ENCODE measurements around the gene ZBTB20. TPM values are rescaled to one million over a fixed set of nuclear protein-coding genes. Genes with fewer than 3 reads are reported as not detected.

The ZBTB20 gene
- total and polyA plus RNA-seq, 5 donors from 2014 or later: 10.1 to 58.2 (median 13.2) TPM

DNA sequence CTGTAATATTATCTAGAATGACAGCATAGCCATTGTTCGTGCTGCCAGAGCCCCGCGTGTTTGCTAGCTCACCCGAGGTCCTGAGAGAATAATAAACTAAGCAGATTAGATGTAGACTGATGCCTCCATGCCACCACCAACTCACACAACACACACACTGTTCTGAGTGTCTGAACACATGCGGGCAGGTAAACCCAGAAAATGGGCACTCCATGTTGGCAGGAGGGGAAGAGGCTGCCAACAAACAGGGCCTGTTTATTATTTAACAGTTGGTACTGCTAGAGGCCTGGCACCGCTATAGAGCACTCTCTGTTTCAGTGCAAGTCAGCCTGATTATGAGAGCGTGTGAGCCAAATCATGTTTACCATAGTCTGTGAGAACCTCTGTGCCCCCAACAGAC, 299.0 kb downstream of the ZBTB20 start:
- H3K27ac ChIP-seq (ENCODE audit: insufficient read depth, low read length, poor library complexity, severe bottlenecking): no peak overlapping the region
- H3K27me3 ChIP-seq (ENCODE audit: control insufficient read depth, insufficient read depth, low read length): no peaks in the 10 kb centered on the region
- Mint-ChIP-seq H3K4me1 (peaks cover 5 to 7% (median 6%) of the 10 kb centered on the region in 4 donors), H3K4me3 (no peak overlapping the region), H3K9me3 (peaks cover 0 to 3% (median 0%) of the 10 kb centered on the region in 7 donors), H3K36me3 (peaks cover 5% of the 10 kb centered on the region), H3K27ac (no peak overlapping the region), H3K27me3 (no peaks in the 10 kb centered on the region)
- H3K36me3 ChIP-seq (ENCODE audit: control insufficient read depth, insufficient read depth, low read length): no peaks in the 10 kb centered on the region
- no peak overlapping the region for H3K4me3 ChIP-seq (ENCODE audit: low read depth, low read length)
- H3K9me3 ChIP-seq (ENCODE audit: control insufficient read depth in 2 of 2, low read length in 2 of 2): no peaks in the 10 kb centered on the region
- no peaks in the 10 kb centered on the region for H3K4me1 ChIP-seq (ENCODE audit: control insufficient read depth, insufficient read depth, low read length, poor library complexity, severe bottlenecking)
- no peak for ATAC-seq (ENCODE audit: low read depth in 2 of 2)
- no peak for DNase-seq

DNA sequence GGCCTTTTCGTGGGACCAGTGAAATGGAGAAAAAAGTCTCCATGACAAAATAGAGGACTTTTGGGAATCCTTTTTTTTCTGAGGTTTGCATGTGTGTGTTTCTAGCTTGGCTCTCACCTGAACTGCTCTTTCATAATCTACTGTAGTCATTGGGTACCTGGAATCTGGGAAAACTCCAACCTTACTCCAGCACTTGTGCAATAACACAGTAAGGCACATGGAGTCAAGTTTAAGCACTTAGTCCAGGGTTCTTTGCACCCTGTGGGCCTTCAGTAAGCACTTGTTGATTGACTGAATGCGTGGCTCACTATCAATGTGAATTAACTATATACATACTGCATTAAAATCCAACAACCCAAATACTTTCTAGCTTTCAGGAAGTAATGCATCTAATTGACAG, 299.5 kb downstream of the ZBTB20 start:
- Histone ChIP-seq H3K36me3 (ENCODE audit: control insufficient read depth, insufficient read depth, low read length) (no peaks in the 10 kb centered on the region), H3K27me3 (ENCODE audit: control insufficient read depth, insufficient read depth, low read length) (no peaks in the 10 kb centered on the region), H3K4me3 (ENCODE audit: low read depth, low read length) (no peak overlapping the region), H3K27ac (ENCODE audit: insufficient read depth, low read length, poor library complexity, severe bottlenecking) (no peak overlapping the region), H3K9me3 (ENCODE audit: control insufficient read depth in 2 of 2, low read length in 2 of 2) (no peaks in the 10 kb centered on the region), H3K4me1 (ENCODE audit: control insufficient read depth, insufficient read depth, low read length, poor library complexity, severe bottlenecking) (no peaks in the 10 kb centered on the region)
- Mint-ChIP-seq H3K27me3 (no peaks in the 10 kb centered on the region), H3K27ac (no peak overlapping the region), H3K9me3 (peaks cover 0 to 5% (median 0%) of the 10 kb centered on the region in 7 donors), H3K36me3 (peaks cover 10% of the 10 kb centered on the region), H3K4me3 (no peak overlapping the region), H3K4me1 (peaks cover 1 to 9% (median 6%) of the 10 kb centered on the region in 4 donors)
- no peak for ATAC-seq (ENCODE audit: low read depth in 2 of 2)
- no peak for DNase-seq

DNA sequence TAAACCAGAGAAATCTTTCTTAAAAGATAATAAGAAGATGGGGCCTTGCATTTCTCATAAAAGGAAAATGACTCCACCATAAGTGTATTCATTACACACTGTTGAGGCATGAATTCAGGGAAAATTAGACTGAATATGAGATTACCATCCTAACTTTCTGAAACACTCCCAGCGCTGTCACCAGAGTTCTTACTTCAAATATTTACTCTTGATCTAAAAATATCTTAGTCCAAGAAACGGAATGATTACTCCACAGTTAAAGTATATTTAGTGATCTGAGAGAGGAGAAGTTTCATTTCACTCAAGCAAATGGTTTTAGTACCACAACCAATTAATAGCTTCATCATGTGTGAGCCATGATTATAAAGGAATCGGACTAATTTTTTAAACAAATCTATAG, 300.3 kb downstream of the ZBTB20 start:
- no peak overlapping the region for H3K4me3 ChIP-seq (ENCODE audit: low read depth, low read length)
- no peaks in the 10 kb centered on the region for H3K9me3 ChIP-seq (ENCODE audit: control insufficient read depth in 2 of 2, low read length in 2 of 2)
- H3K27ac ChIP-seq (ENCODE audit: insufficient read depth, low read length, poor library complexity, severe bottlenecking): no peak overlapping the region
- Mint-ChIP-seq H3K9me3 (peaks cover 0 to 5% (median 0%) of the 10 kb centered on the region in 7 donors), H3K36me3 (peaks cover 10% of the 10 kb centered on the region), H3K4me3 (no peak overlapping the region), H3K4me1 (peaks cover 0 to 11% (median 6%) of the 10 kb centered on the region in 4 donors), H3K27me3 (no peaks in the 10 kb centered on the region), H3K27ac (no peak overlapping the region)
- no peaks in the 10 kb centered on the region for H3K4me1 ChIP-seq (ENCODE audit: control insufficient read depth, insufficient read depth, low read length, poor library complexity, severe bottlenecking)
- ATAC-seq (ENCODE audit: low read depth in 2 of 2): no peak
- no peaks in the 10 kb centered on the region for H3K27me3 ChIP-seq (ENCODE audit: control insufficient read depth, insufficient read depth, low read length)
- DNase-seq: no peak
- H3K36me3 ChIP-seq (ENCODE audit: control insufficient read depth, insufficient read depth, low read length): no peaks in the 10 kb centered on the region

DNA sequence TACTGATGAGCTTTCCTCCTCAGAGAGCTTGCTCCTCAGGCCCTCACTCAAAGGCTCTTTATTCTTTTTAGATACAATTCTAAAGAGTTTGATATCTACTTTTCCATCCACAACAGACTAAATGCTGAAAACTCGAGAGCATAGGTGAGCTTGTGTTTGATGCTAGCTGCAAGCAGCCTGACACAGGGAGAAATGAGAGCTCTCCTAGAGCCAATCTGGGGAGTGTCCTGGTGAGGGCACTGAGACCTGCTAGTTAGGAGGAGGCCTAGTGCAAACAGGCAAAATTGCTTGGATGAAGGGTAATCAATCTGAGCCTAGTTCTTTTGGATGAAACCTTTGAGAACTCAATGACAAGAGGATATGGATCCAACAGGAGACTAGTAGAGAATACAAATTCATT, 300.8 kb downstream of the ZBTB20 start:
- Histone ChIP-seq H3K4me1 (ENCODE audit: control insufficient read depth, insufficient read depth, low read length, poor library complexity, severe bottlenecking) (no peaks in the 10 kb centered on the region), H3K36me3 (ENCODE audit: control insufficient read depth, insufficient read depth, low read length) (no peaks in the 10 kb centered on the region), H3K4me3 (ENCODE audit: low read depth, low read length) (no peak overlapping the region), H3K27me3 (ENCODE audit: control insufficient read depth, insufficient read depth, low read length) (no peaks in the 10 kb centered on the region), H3K27ac (ENCODE audit: insufficient read depth, low read length, poor library complexity, severe bottlenecking) (no peak overlapping the region), H3K9me3 (ENCODE audit: control insufficient read depth in 2 of 2, low read length in 2 of 2) (no peaks in the 10 kb centered on the region)
- Mint-ChIP-seq H3K9me3 (peaks cover 0 to 5% (median 0%) of the 10 kb centered on the region in 7 donors), H3K27me3 (no peaks in the 10 kb centered on the region), H3K27ac (no peak overlapping the region), H3K4me1 (peaks cover 0 to 15% (median 9%) of the 10 kb centered on the region in 4 donors), H3K4me3 (no peak overlapping the region), H3K36me3 (peaks cover 14% of the 10 kb centered on the region)
- DNase-seq (no peak), ATAC-seq (ENCODE audit: low read depth in 2 of 2) (no peak)

DNA sequence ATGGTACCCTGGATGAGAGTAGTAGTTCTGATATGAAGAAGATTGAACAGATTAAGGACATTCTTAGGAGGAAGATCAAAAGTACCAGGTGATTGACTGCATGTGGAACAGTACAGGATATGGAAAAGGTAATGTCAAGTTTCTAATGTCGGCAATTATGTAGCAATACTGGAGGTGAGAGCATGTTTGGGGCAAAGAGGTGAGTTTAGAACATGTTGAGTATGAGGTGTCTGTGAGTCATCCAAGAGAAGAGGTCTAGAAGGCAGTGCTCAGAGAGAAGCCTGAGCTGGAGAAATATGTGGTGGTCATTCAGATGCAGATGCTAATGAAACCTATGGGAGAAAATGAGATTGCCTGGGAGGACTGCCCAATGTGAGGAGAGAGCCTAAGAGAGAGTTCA, 305.6 kb downstream of the ZBTB20 start:
- Mint-ChIP-seq H3K4me1 (peaks cover 0 to 24% (median 13%) of the 10 kb centered on the region in 4 donors), H3K27ac (peak overlapping the region in 1 of 3 donors; percentile 39), H3K9me3 (peaks cover 0 to 5% (median 0%) of the 10 kb centered on the region in 7 donors), H3K36me3 (peaks cover 23% of the 10 kb centered on the region), H3K27me3 (no peaks in the 10 kb centered on the region), H3K4me3 (no peak overlapping the region)
- H3K27ac ChIP-seq (ENCODE audit: insufficient read depth, low read length, poor library complexity, severe bottlenecking): no peak overlapping the region
- no peaks in the 10 kb centered on the region for H3K9me3 ChIP-seq (ENCODE audit: control insufficient read depth in 2 of 2, low read length in 2 of 2)
- no peak for DNase-seq
- H3K36me3 ChIP-seq (ENCODE audit: control insufficient read depth, insufficient read depth, low read length): no peaks in the 10 kb centered on the region
- no peaks in the 10 kb centered on the region for H3K4me1 ChIP-seq (ENCODE audit: control insufficient read depth, insufficient read depth, low read length, poor library complexity, severe bottlenecking)
- H3K27me3 ChIP-seq (ENCODE audit: control insufficient read depth, insufficient read depth, low read length): no peaks in the 10 kb centered on the region
- H3K4me3 ChIP-seq (ENCODE audit: low read depth, low read length): no peak overlapping the region
- no peak for ATAC-seq (ENCODE audit: low read depth in 2 of 2)

DNA sequence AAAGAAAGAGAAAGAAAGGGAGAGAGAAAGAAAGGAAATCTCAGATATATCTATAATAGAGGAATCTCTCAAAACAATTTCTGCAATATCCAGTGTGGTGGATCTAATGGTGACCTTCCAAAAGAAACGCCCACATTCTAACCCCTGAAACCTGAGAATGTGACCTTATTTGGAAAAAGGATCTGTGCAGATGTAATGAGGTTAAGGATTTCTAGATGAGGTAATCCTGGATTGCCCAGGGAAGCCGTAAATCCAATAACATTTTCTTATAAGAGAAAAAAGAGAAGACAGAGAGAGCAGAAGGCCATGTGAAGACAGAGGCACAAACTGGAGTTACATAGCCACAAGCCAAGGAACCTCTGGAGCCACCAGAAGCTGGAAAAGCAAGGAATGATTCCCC, 307.6 kb downstream of the ZBTB20 start:
- Histone ChIP-seq H3K27ac (ENCODE audit: insufficient read depth, low read length, poor library complexity, severe bottlenecking) (no peak overlapping the region), H3K9me3 (ENCODE audit: control insufficient read depth in 2 of 2, low read length in 2 of 2) (no peaks in the 10 kb centered on the region), H3K4me3 (ENCODE audit: low read depth, low read length) (no peak overlapping the region), H3K27me3 (ENCODE audit: control insufficient read depth, insufficient read depth, low read length) (no peaks in the 10 kb centered on the region), H3K36me3 (ENCODE audit: control insufficient read depth, insufficient read depth, low read length) (no peaks in the 10 kb centered on the region), H3K4me1 (ENCODE audit: control insufficient read depth, insufficient read depth, low read length, poor library complexity, severe bottlenecking) (no peaks in the 10 kb centered on the region)
- H3K36me3 Mint-ChIP-seq: peaks cover 23% of the 10 kb centered on the region
- no peaks in the 10 kb centered on the region for H3K27me3 Mint-ChIP-seq
- peaks cover 0 to 22% (median 14%) of the 10 kb centered on the region in 4 donors for H3K4me1 Mint-ChIP-seq
- H3K4me3 Mint-ChIP-seq: no peak overlapping the region
- DNase-seq (no peak), ATAC-seq (ENCODE audit: low read depth in 2 of 2) (no peak)
- H3K9me3 Mint-ChIP-seq: peaks cover 0 to 5% (median 0%) of the 10 kb centered on the region in 7 donors
- no peak overlapping the region for H3K27ac Mint-ChIP-seq

DNA sequence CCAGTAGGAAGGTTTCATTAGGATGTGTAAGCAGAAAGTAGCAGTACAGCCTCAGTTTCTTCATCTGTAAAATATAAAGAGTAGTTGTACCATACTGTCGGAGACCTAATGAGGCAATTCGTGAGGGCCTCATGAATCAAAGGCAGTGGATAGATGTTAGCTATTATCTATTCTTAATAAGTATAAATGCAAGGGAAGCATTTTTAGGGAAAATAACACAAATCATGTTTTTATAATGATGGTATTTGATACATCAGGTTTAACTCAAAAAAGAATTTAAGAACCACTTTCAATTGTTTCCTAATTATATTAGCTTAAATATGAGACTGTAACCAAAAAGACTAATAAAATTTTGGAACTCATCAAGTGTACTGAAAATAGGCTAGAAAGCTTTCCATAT, 309.1 kb downstream of the ZBTB20 start:
- Mint-ChIP-seq H3K27ac (no peak overlapping the region), H3K4me1 (peaks cover 0 to 22% (median 13%) of the 10 kb centered on the region in 4 donors), H3K9me3 (peaks cover 0 to 3% (median 0%) of the 10 kb centered on the region in 7 donors), H3K36me3 (peaks cover 20% of the 10 kb centered on the region), H3K4me3 (no peak overlapping the region), H3K27me3 (no peaks in the 10 kb centered on the region)
- H3K36me3 ChIP-seq (ENCODE audit: control insufficient read depth, insufficient read depth, low read length): no peaks in the 10 kb centered on the region
- H3K4me1 ChIP-seq (ENCODE audit: control insufficient read depth, insufficient read depth, low read length, poor library complexity, severe bottlenecking): no peaks in the 10 kb centered on the region
- no peak overlapping the region for H3K4me3 ChIP-seq (ENCODE audit: low read depth, low read length)
- H3K9me3 ChIP-seq (ENCODE audit: control insufficient read depth in 2 of 2, low read length in 2 of 2): no peaks in the 10 kb centered on the region
- no peaks in the 10 kb centered on the region for H3K27me3 ChIP-seq (ENCODE audit: control insufficient read depth, insufficient read depth, low read length)
- H3K27ac ChIP-seq (ENCODE audit: insufficient read depth, low read length, poor library complexity, severe bottlenecking): no peak overlapping the region
- no peak for DNase-seq
- ATAC-seq (ENCODE audit: low read depth in 2 of 2): no peak

DNA sequence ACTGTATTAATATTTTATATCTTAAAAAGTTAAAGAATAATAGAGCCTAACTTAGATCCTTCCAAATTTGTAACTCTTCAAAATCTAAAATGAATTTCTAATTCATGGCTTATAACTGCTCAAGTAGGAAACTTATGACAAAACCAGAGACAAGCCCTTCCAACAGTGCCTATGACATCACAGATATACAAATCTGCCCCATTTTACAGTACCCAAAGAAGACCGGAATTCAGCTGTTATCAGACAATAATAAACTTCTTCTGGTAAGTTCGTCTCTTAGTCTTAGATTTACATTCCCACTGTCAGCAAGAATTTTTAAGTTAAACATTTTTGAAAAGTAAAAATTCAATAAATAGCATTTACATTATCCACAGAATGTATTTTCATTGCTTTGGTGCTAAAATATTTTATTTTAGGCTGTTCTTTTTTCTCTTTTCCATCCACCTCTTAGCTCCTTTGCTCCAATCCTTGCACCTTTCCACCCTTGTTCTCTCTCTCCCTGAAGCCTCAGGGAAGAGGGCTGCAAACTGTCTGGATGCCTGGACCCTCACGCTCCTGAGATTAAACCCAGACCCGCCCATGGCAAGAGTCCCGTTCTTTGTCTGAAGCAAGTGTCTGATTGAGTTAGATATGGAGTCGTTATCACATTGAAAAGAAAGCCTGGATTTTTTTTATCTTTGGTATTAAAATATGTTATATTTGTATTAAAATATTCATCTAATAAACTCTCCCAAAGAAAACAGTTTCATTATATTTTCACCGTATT, 312.7 kb downstream of the ZBTB20 start:
- peaks cover 6% of the 10 kb centered on the region for H3K36me3 Mint-ChIP-seq

More for the DNA sequence above, 312.7 kb downstream of the ZBTB20 start:
- no peak for DNase-seq
- no peaks in the 10 kb centered on the region for H3K9me3 ChIP-seq (ENCODE audit: control insufficient read depth in 2 of 2, low read length in 2 of 2)
- H3K4me3 ChIP-seq (ENCODE audit: low read depth, low read length): no peak overlapping the region
- H3K9me3 Mint-ChIP-seq: peaks cover 0 to 1% (median 0%) of the 10 kb centered on the region in 7 donors
- H3K27ac Mint-ChIP-seq: no peak overlapping the region
- H3K27ac ChIP-seq (ENCODE audit: insufficient read depth, low read length, poor library complexity, severe bottlenecking): no peak overlapping the region
- ATAC-seq (ENCODE audit: low read depth in 2 of 2): no peak
- no peak overlapping the region for H3K4me3 Mint-ChIP-seq
- H3K27me3 ChIP-seq (ENCODE audit: control insufficient read depth, insufficient read depth, low read length): no peaks in the 10 kb centered on the region
- no peaks in the 10 kb centered on the region for H3K27me3 Mint-ChIP-seq
- no peaks in the 10 kb centered on the region for H3K4me1 ChIP-seq (ENCODE audit: control insufficient read depth, insufficient read depth, low read length, poor library complexity, severe bottlenecking)
- no peaks in the 10 kb centered on the region for H3K36me3 ChIP-seq (ENCODE audit: control insufficient read depth, insufficient read depth, low read length)
- peaks cover 4 to 15% (median 9%) of the 10 kb centered on the region in 4 donors for H3K4me1 Mint-ChIP-seq

All from CD4-positive, CD25-positive, alpha-beta regulatory T cell (primary cell).